Activated T-helper 17 cell treated with anti-CD3 and anti-CD28 coated beads, Interleukin-2, amount 50 U/mL, for 72 hours (primary cell): ENCODE measurements around the gene ANKRD55. TPM values are rescaled to one million over a fixed set of nuclear protein-coding genes. Genes with fewer than 3 reads are reported as not detected.
"Not testable (repeated sequence)": the region's sequence is repeated elsewhere in the genome, so short reads cannot be mapped to it uniquely, and the experiment has no call there.

Experiments used
- ATAC-seq: fragments of 150-1000 bp; cut with Tn5 transposase; replicated peaks from 2 replicates; pipeline ENCODE4 v1.10.0; 2021; ENCODE audit warnings: mild to moderate bottlenecking, moderate library complexity
- H3K27ac Mint-ChIP-seq: one replicate; pipeline ENCODE4 v1.8.0; 2022; ENCODE audit warnings: mixed read lengths
- H3K27me3 Mint-ChIP-seq: one replicate; pipeline ENCODE4 v1.8.0; 2022; ENCODE audit warnings: mixed read lengths
- H3K36me3 Mint-ChIP-seq: one replicate; pipeline ENCODE4 v1.8.0; 2022; ENCODE audit warnings: low read depth, mild to moderate bottlenecking, mixed read lengths
- H3K4me1 Mint-ChIP-seq: one replicate; pipeline ENCODE4 v1.8.0; 2022; ENCODE audit warnings: mixed read lengths
- H3K4me3 Mint-ChIP-seq: one replicate; pipeline ENCODE4 v1.8.0; 2022; ENCODE audit warnings: mild to moderate bottlenecking, mixed read lengths
- H3K9me3 Mint-ChIP-seq: one replicate; pipeline ENCODE4 v1.8.0; 2022; ENCODE audit warnings: mixed read lengths
- total RNA-seq, 2 donors: library from RNA; stranded (reverse); gene quantifications; one replicate each; pipeline ENCODE4 v1.2.3, GENCODE V29; 2022

The ANKRD55 gene
- total RNA-seq, 2 donors from 2014 or later: 0.21 to 0.22 TPM

GRCh38 chr5:56244627-56245026 lies 11.5 kb upstream of the ANKRD55 start:
- no peak overlapping the region for H3K27ac Mint-ChIP-seq
- H3K9me3 Mint-ChIP-seq: no peaks in the 10 kb centered on the region
- no peak overlapping the region for H3K4me3 Mint-ChIP-seq
- H3K36me3 Mint-ChIP-seq: no peaks in the 10 kb centered on the region
- no peaks in the 10 kb centered on the region for H3K4me1 Mint-ChIP-seq
- H3K27me3 Mint-ChIP-seq: no peaks in the 10 kb centered on the region
- ATAC-seq: no peak

- H3K27ac Mint-ChIP-seq: not testable (repeated sequence)
Observed at GRCh38 chr5:56242271-56242670, 9.1 kb upstream of the ANKRD55 start.

GRCh38 chr5:56232538-56232937 lies 592 bp downstream of the ANKRD55 start:
- Mint-ChIP-seq H3K9me3 (no peaks in the 10 kb centered on the region), H3K27me3 (peaks cover 8% of the 10 kb centered on the region), H3K27ac (no peak overlapping the region), H3K36me3 (no peaks in the 10 kb centered on the region), H3K4me1 (peaks cover 4% of the 10 kb centered on the region), H3K4me3 (no peak overlapping the region)
- ATAC-seq: no peak

More at GRCh38 chr5:56242271-56242670, 9.1 kb upstream of the ANKRD55 start:
- H3K27me3 Mint-ChIP-seq, H3K4me1 Mint-ChIP-seq, ATAC-seq, H3K36me3 Mint-ChIP-seq, H3K4me3 Mint-ChIP-seq, H3K9me3 Mint-ChIP-seq: not testable (repeated sequence)

GRCh38 chr5:56230576-56230975 lies 2.6 kb downstream of the ANKRD55 start:
- Mint-ChIP-seq H3K9me3 (no peaks in the 10 kb centered on the region), H3K36me3 (no peaks in the 10 kb centered on the region), H3K27ac (no peak overlapping the region), H3K27me3 (peaks cover 4% of the 10 kb centered on the region), H3K4me3 (no peak overlapping the region), H3K4me1 (peaks cover 9% of the 10 kb centered on the region)
- no peak for ATAC-seq

GRCh38 chr5:56229111-56229510 lies 4.0 kb downstream of the ANKRD55 start:
- Mint-ChIP-seq H3K27ac (no peak overlapping the region), H3K4me1 (peaks cover 11% of the 10 kb centered on the region), H3K4me3 (no peak overlapping the region), H3K9me3 (peaks cover 8% of the 10 kb centered on the region), H3K27me3 (peaks cover under 1% of the 10 kb centered on the region), H3K36me3 (no peaks in the 10 kb centered on the region)
- ATAC-seq: no peak

- no peak for ATAC-seq
- Mint-ChIP-seq H3K4me1 (peaks cover 11% of the 10 kb centered on the region), H3K9me3 (peaks cover 9% of the 10 kb centered on the region)
Observed at GRCh38 chr5:56228631-56229030, 4.5 kb downstream of the ANKRD55 start.

GRCh38 chr5:56227691-56228090 lies 5.4 kb downstream of the ANKRD55 start:
- Mint-ChIP-seq H3K27me3 (no peaks in the 10 kb centered on the region), H3K4me1 (peaks cover 11% of the 10 kb centered on the region), H3K9me3 (peaks cover 9% of the 10 kb centered on the region), H3K27ac (no peak overlapping the region), H3K4me3 (no peak overlapping the region), H3K36me3 (no peaks in the 10 kb centered on the region)
- no peak for ATAC-seq

More at GRCh38 chr5:56228631-56229030, 4.5 kb downstream of the ANKRD55 start:
- Mint-ChIP-seq H3K27ac (no peak overlapping the region), H3K4me3 (no peak overlapping the region), H3K36me3 (no peaks in the 10 kb centered on the region), H3K27me3 (no peaks in the 10 kb centered on the region)

GRCh38 chr5:56223298-56223697 lies 9.8 kb downstream of the ANKRD55 start:
- not testable (repeated sequence) for H3K36me3 Mint-ChIP-seq, H3K4me3 Mint-ChIP-seq, ATAC-seq, H3K27ac Mint-ChIP-seq, H3K27me3 Mint-ChIP-seq
- Mint-ChIP-seq H3K4me1 (peaks cover 18% of the 10 kb centered on the region), H3K9me3 (peaks cover 28% of the 10 kb centered on the region)

- H3K27ac Mint-ChIP-seq, H3K27me3 Mint-ChIP-seq, H3K36me3 Mint-ChIP-seq, ATAC-seq: not testable (repeated sequence)
- Mint-ChIP-seq H3K4me1 (peaks cover 18% of the 10 kb centered on the region), H3K4me3 (peak overlapping the region; percentile 17), H3K9me3 (peaks cover 28% of the 10 kb centered on the region)
Observed at GRCh38 chr5:56221601-56222000, 11.5 kb downstream of the ANKRD55 start.

- no peak for ATAC-seq
- Mint-ChIP-seq H3K9me3 (peaks cover 19% of the 10 kb centered on the region), H3K36me3 (no peaks in the 10 kb centered on the region), H3K4me3 (no peak overlapping the region), H3K27ac (no peak overlapping the region), H3K27me3 (no peaks in the 10 kb centered on the region), H3K4me1 (peaks cover 3% of the 10 kb centered on the region)
Observed at GRCh38 chr5:56215019-56215830, 17.9 kb downstream of the ANKRD55 start.

- H3K27me3 Mint-ChIP-seq, H3K36me3 Mint-ChIP-seq, H3K4me1 Mint-ChIP-seq, H3K27ac Mint-ChIP-seq, H3K4me3 Mint-ChIP-seq: not testable (repeated sequence)
- peaks cover 15% of the 10 kb centered on the region for H3K9me3 Mint-ChIP-seq
- ATAC-seq: peak; percentile 34
Observed at GRCh38 chr5:56213886-56214535, 19.1 kb downstream of the ANKRD55 start.

GRCh38 chr5:56212130-56212879 lies 20.8 kb downstream of the ANKRD55 start:
- H3K27me3 Mint-ChIP-seq: no peaks in the 10 kb centered on the region
- H3K4me1 Mint-ChIP-seq: no peaks in the 10 kb centered on the region
- peaks cover 11% of the 10 kb centered on the region for H3K9me3 Mint-ChIP-seq
- H3K36me3 Mint-ChIP-seq: no peaks in the 10 kb centered on the region
- H3K27ac Mint-ChIP-seq: no peak overlapping the region
- no peak overlapping the region for H3K4me3 Mint-ChIP-seq
- ATAC-seq: no peak

GRCh38 chr5:56211298-56211865 lies 21.7 kb downstream of the ANKRD55 start:
- ATAC-seq: no peak
- Mint-ChIP-seq H3K27ac (no peak overlapping the region), H3K36me3 (no peaks in the 10 kb centered on the region), H3K4me1 (no peaks in the 10 kb centered on the region), H3K9me3 (peaks cover 9% of the 10 kb centered on the region), H3K27me3 (no peaks in the 10 kb centered on the region), H3K4me3 (no peak overlapping the region)

GRCh38 chr5:56208681-56209080 lies 24.4 kb downstream of the ANKRD55 start:
- Mint-ChIP-seq H3K36me3 (no peaks in the 10 kb centered on the region), H3K27ac (no peak overlapping the region), H3K27me3 (no peaks in the 10 kb centered on the region), H3K4me1 (no peaks in the 10 kb centered on the region), H3K9me3 (peaks cover 2% of the 10 kb centered on the region), H3K4me3 (no peak overlapping the region)
- no peak for ATAC-seq
